ENCODE measurements around the gene WBP11.

DNA sequence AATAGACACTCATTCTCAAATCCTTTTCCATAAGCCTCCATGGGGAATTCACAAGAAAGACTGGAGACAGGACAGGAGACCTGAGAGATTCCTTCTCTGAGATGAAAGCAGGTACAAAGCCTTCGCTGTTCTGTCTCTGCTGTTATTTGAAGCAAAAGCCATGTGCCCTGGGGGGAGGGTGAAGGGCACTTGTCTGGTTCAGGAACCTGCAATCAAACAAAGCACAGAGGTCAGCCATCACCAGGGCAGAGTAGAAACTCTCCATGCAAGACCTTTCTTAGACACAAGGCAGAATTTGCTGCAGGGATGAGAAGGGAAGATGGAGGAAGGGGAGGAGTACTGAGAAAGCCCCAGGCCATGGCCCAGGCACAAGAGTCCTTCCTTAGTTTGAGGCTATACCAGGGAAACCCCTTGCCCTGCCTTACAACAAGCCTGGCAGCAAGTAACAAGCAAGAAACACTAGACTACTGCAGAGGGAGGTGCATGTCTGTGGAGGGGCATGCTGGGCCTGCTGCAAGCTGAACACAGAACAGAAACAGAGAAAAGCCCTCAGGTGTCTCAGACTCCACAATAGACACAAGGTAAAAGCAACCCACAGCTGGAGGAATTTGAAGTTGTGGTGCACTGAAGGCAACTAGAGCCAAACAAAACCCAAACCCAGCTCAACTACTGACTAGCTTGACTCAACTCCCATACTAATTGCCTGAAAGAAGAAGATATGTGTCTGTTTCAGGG, 47.8 kb upstream of the WBP11 start:
- TF ChIP-seq SIN3A (IDR thresholded peaks at IDR 0.05; ENCODE audit: borderline replicate concordance, insufficient read depth, low read depth, low read length) (no peak), REST (IDR thresholded peaks at IDR 0.05; ENCODE audit: insufficient read depth in 1 of 2, low read depth in 2 of 2, low read length in 1 of 2) (no peak)
- TF ChIP-seq, protein P1, sequence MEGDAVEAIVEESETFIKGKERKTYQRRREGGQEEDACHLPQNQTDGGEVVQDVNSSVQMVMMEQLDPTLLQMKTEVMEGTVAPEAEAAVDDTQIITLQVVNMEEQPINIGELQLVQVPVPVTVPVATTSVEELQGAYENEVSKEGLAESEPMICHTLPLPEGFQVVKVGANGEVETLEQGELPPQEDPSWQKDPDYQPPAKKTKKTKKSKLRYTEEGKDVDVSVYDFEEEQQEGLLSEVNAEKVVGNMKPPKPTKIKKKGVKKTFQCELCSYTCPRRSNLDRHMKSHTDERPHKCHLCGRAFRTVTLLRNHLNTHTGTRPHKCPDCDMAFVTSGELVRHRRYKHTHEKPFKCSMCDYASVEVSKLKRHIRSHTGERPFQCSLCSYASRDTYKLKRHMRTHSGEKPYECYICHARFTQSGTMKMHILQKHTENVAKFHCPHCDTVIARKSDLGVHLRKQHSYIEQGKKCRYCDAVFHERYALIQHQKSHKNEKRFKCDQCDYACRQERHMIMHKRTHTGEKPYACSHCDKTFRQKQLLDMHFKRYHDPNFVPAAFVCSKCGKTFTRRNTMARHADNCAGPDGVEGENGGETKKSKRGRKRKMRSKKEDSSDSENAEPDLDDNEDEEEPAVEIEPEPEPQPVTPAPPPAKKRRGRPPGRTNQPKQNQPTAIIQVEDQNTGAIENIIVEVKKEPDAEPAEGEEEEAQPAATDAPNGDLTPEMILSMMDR (IDR thresholded peaks at IDR 0.05): no peak

Measured in Panc1 (cell line).